SK-N-SH (cell line): ENCODE measurements around the gene DYRK2. TPM values are rescaled to one million over a fixed set of nuclear protein-coding genes. Genes with fewer than 3 reads are reported as not detected.

ENCODE experiments used
- CTCF ChIA-PET: fragments of 300-600, 350-600 bp; formaldehyde crosslinking; extraction: SDS; loops from one replicate; lab custom pipeline; 2021; lab: Yijun Ruan, JAX
- POLR2A ChIA-PET: fragments of 350-600 bp; sonication (Branson Sonifier 250); formaldehyde crosslinking; extraction: SDS; loops from one replicate; lab custom pipeline; 2020; ENCODE audit warnings: antibody characterized with exemption, inconsistent platforms; lab: Yijun Ruan, JAX
- DNase-seq: peaks from one replicate; pipeline ENCODE4 v3.0.0; 2012
- H2AFZ ChIP-seq: fragments of 200-600 bp; sonication (generic); 2 replicates; pipeline ENCODE4 v1.8.1; 2016; ENCODE audit warnings: antibody characterized with exemption, mild to moderate bottlenecking, low read depth
- H3F3A ChIP-seq: fragments of 200-600 bp; sonication (generic); replicated peaks from 2 replicates; pipeline ENCODE3; 2016; ENCODE audit warnings: antibody characterized with exemption, mild to moderate bottlenecking; ENCODE audit not compliant: insufficient read depth
- H3K27ac ChIP-seq, 2 experiments: fragments of 200-500 bp in 1 of 2; fragments of 200-600 bp in 1 of 2; sonication (Bioruptor generic) in 1 of 2; sonication (generic), shearing (Covaris generic) in 1 of 2; 2 replicates each; pipeline versions ENCODE4 v1.5.1 to v1.6.1; 2014 to 2016; ENCODE audit warnings: low read depth in 2 of 2, inconsistent platforms in 1 of 2, low read length in 1 of 2, mild to moderate bottlenecking in 1 of 2, mixed read lengths in 1 of 2
- H3K27me3 ChIP-seq: fragments of 200-600 bp; sonication (generic), shearing (Covaris generic); 2 replicates; pipeline ENCODE4 v1.6.1; 2016; ENCODE audit warnings: mixed run types; ENCODE audit not compliant: insufficient read depth
- H3K36me3 ChIP-seq, 2 experiments: fragments of 200-500 bp in 1 of 2; fragments of 200-600 bp in 1 of 2; sonication (Bioruptor generic) in 1 of 2; sonication (generic) in 1 of 2; replicated peaks in 1 of 2; 2 replicates each; pipeline versions ENCODE3 to v1.5.1; 2014 to 2016; ENCODE audit warnings: low read length in 1 of 2, mild to moderate bottlenecking in 1 of 2; ENCODE audit not compliant: insufficient read depth in 2 of 2, control insufficient read depth in 1 of 2
- H3K4me1 ChIP-seq, 2 experiments: fragments of 200-500 bp in 1 of 2; fragments of 200-600 bp in 1 of 2; sonication (Bioruptor generic) in 1 of 2; sonication (generic), shearing (Covaris generic) in 1 of 2; 2 replicates each; pipeline versions ENCODE4 v1.5.1 to v1.6.1; 2014 to 2016; ENCODE audit warnings: low read depth in 1 of 2, low read length in 1 of 2, mixed run types in 1 of 2; ENCODE audit not compliant: insufficient read depth in 2 of 2, control insufficient read depth in 1 of 2
- H3K4me2 ChIP-seq: fragments of 200-600 bp; sonication (generic), shearing (Covaris generic); 2 replicates; pipeline ENCODE4 v1.6.1; 2017; ENCODE audit warnings: mixed run types
- H3K4me3 ChIP-seq, 2 experiments: fragments of 200-500 bp in 1 of 2; fragments of 200-600 bp in 1 of 2; sonication (Bioruptor generic) in 1 of 2; sonication (generic), shearing (Covaris generic) in 1 of 2; 2 replicates each; pipeline versions ENCODE4 v1.5.1 to v1.8.1; 2014 to 2016; ENCODE audit warnings: low read depth in 2 of 2, inconsistent platforms in 1 of 2, low read length in 1 of 2, mild to moderate bottlenecking in 1 of 2, mixed read lengths in 1 of 2, moderate library complexity in 1 of 2
- H3K79me2 ChIP-seq: fragments of 200-600 bp; sonication (generic); 2 replicates; pipeline ENCODE4 v1.8.1; 2017; ENCODE audit warnings: mild to moderate bottlenecking; ENCODE audit not compliant: insufficient read depth
- H3K9ac ChIP-seq: fragments of 200-600 bp; sonication (generic); 2 replicates; pipeline ENCODE4 v1.6.1; 2017; ENCODE audit warnings: mixed run types
- H3K9me2 ChIP-seq: fragments of 200-600 bp; sonication (generic); 2 replicates; pipeline ENCODE4 v1.6.1; 2017; ENCODE audit warnings: mixed run types
- H3K9me3 ChIP-seq: fragments of 200-600 bp; sonication (generic); 2 replicates; pipeline ENCODE4 v1.6.1; 2017; ENCODE audit warnings: mixed run types, mild to moderate bottlenecking, moderate library complexity
- H4K20me1 ChIP-seq: fragments of 200-600 bp; sonication (generic); 2 replicates; pipeline ENCODE4 v1.6.1; 2017; ENCODE audit warnings: mild to moderate bottlenecking, mixed run types; ENCODE audit not compliant: insufficient read depth
- CHD2 ChIP-seq: fragments of 150-350 bp; IDR thresholded peaks from 2 replicates; pipeline ENCODE4 v1.6.1; 2018; ENCODE audit warnings: low read length; ENCODE audit not compliant: partially characterized antibody
- CTCF ChIP-seq: fragments of 200-600 bp; sonication (generic); IDR thresholded peaks from 2 replicates; pipeline ENCODE4 v1.6.1; 2017; ENCODE audit warnings: antibody characterized with exemption, mild to moderate bottlenecking, moderate library complexity
- EZH2phosphoT487 ChIP-seq: fragments of 200-600 bp; sonication (generic); IDR thresholded peaks from 2 replicates; pipeline ENCODE4 v1.6.1; 2017; ENCODE audit warnings: low read depth, mixed run types, mild to moderate bottlenecking, antibody characterized with exemption, moderate library complexity, borderline replicate concordance
- FOSL2 ChIP-seq: IDR thresholded peaks from 2 replicates; pipeline ENCODE4 v1.4.0; 2012; ENCODE audit warnings: low read depth, mild to moderate bottlenecking, moderate library complexity, borderline replicate concordance
- FOXM1 ChIP-seq: IDR thresholded peaks from 2 replicates; pipeline ENCODE4 v1.4.0; 2012; ENCODE audit warnings: low read depth, mild to moderate bottlenecking
- GABPA ChIP-seq: IDR thresholded peaks from 2 replicates; pipeline ENCODE4 v1.4.0; 2012; ENCODE audit warnings: low read depth, mild to moderate bottlenecking
- GATA2 ChIP-seq: sonication (generic); formaldehyde crosslinking; IDR thresholded peaks from 2 replicates; pipeline ENCODE4 v1.5.0; 2020; ENCODE audit warnings: mild to moderate bottlenecking, missing genetic modification reagents
- MEF2A ChIP-seq: IDR thresholded peaks from 2 replicates; pipeline ENCODE4 v1.4.0; 2012; ENCODE audit warnings: low read depth, borderline replicate concordance
- MXI1 ChIP-seq: IDR thresholded peaks from 2 replicates; pipeline ENCODE4 v1.6.1; 2012; ENCODE audit warnings: mild to moderate bottlenecking, low read depth, low read length, improper control_type of control experiment
- POLR2AphosphoS5 ChIP-seq: IDR thresholded peaks from 2 replicates; pipeline ENCODE4 v1.6.1; 2012; ENCODE audit warnings: low read depth, low read length
- REST ChIP-seq: IDR thresholded peaks from 2 replicates; pipeline ENCODE4 v1.6.1; 2012; ENCODE audit warnings: mild to moderate bottlenecking, low read depth, low read length, moderate library complexity
- RFX5 ChIP-seq: IDR thresholded peaks from 2 replicates; pipeline ENCODE4 v1.6.1; 2012; ENCODE audit warnings: mild to moderate bottlenecking, improper control_type of control experiment, low read length
- TEAD4 ChIP-seq: IDR thresholded peaks from 2 replicates; pipeline ENCODE4 v1.4.0; 2012; ENCODE audit warnings: mild to moderate bottlenecking, borderline replicate concordance; ENCODE audit not compliant: insufficient read depth
- WGBS: methylation state at CpG from one replicate; pipeline ENCODE4 v1.1.6; 2017; ENCODE audit warnings: low lambda C conversion rate; 5-methylcytosine and 5-hydroxymethylcytosine counted together
- polyA plus RNA-seq, 3 experiments: library from polyadenylated mRNA; depleted of rRNA; stranded (reverse); fragments of >200 nt; gene quantifications; 2 replicates each; pipeline ENCODE4 v1.2.3, GENCODE V29; 2012
- TF ChIP-seq, protein P1 (sequence below): IDR thresholded peaks from 2 replicates; pipeline ENCODE4 v1.4.0; 2012; ENCODE audit warnings: low read depth, borderline replicate concordance

Gene DYRK2
- polyA plus RNA-seq, 1 of the 3 experiments (the other 2 are of a cell fraction): 48.8 TPM

- DNase-seq: no peak
- no peaks in the 10 kb centered on the region for H3K9me3 ChIP-seq
- H3K4me2 ChIP-seq: peak overlapping the region; percentile 84
- ChIA-PET POLR2A (interaction anchor here (0.7 to 1.2 kb wide), 3 partner anchors 10 to 135 kb away, joined by 3 to 7 read pairs (median 3); no protein-coding TSS in a partner anchor), CTCF (interaction anchor here (0.9 to 1.4 kb wide), 7 partner anchors 12 to 295 kb away, joined by 3 to 7 read pairs (median 4); no protein-coding TSS in a partner anchor)
- peak overlapping the region; percentile 94 for H3K9ac ChIP-seq
- peaks cover 48% of the 10 kb centered on the region for H4K20me1 ChIP-seq
- peak overlapping the region; percentile 82 to 93 for H3K27ac ChIP-seq
- 12% methylated on average over 11 of the region's 11 CpGs for WGBS
- no peaks in the 10 kb centered on the region for H3K27me3 ChIP-seq
- H3K4me1 ChIP-seq: peaks cover 27 to 35% of the 10 kb centered on the region in 2 experiments
- no peak overlapping the region for H2AFZ ChIP-seq
- H3K9me2 ChIP-seq: no peaks in the 10 kb centered on the region
- no peaks in the 10 kb centered on the region for H3F3A ChIP-seq
- no peak for TF ChIP-seq FOSL2
- no peak for TF ChIP-seq GABPA
- TF ChIP-seq, protein P1, sequence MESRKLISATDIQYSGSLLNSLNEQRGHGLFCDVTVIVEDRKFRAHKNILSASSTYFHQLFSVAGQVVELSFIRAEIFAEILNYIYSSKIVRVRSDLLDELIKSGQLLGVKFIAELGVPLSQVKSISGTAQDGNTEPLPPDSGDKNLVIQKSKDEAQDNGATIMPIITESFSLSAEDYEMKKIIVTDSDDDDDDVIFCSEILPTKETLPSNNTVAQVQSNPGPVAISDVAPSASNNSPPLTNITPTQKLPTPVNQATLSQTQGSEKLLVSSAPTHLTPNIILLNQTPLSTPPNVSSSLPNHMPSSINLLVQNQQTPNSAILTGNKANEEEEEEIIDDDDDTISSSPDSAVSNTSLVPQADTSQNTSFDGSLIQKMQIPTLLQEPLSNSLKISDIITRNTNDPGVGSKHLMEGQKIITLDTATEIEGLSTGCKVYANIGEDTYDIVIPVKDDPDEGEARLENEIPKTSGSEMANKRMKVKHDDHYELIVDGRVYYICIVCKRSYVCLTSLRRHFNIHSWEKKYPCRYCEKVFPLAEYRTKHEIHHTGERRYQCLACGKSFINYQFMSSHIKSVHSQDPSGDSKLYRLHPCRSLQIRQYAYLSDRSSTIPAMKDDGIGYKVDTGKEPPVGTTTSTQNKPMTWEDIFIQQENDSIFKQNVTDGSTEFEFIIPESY: no peak
- no peak for TF ChIP-seq POLR2AphosphoS5
- no peak for TF ChIP-seq RFX5
- no peak for TF ChIP-seq TEAD4
- TF ChIP-seq REST: no peak
- no peak for TF ChIP-seq CTCF
- no peak for TF ChIP-seq GATA2
- TF ChIP-seq FOXM1: no peak
- no peak for TF ChIP-seq CHD2
- no peak for TF ChIP-seq MXI1
- no peak for TF ChIP-seq EZH2phosphoT487
- TF ChIP-seq MEF2A: no peak
- H3K79me2 ChIP-seq: peaks cover 69% of the 10 kb centered on the region
- peak overlapping the region; percentile 92 to 96 for H3K4me3 ChIP-seq
- peaks cover 21 to 53% of the 10 kb centered on the region in 2 experiments for H3K36me3 ChIP-seq
Observed at GRCh38 chr12:67650388-67651131, 2.0 kb downstream of the DYRK2 start.
